ENCODE results near the gene TLCD2.

GRCh38 chr17:1715803-1716075 is 5.6 kb upstream of the TLCD2 start:
- TF ChIP-seq YY1 (IDR thresholded peaks at IDR 0.05; ENCODE audit: low read depth): no peak
- TF ChIP-seq FOXM1 (IDR thresholded peaks at IDR 0.05; ENCODE audit: borderline replicate concordance, low read depth): no peak
- no peak for TF ChIP-seq TEAD4 (IDR thresholded peaks at IDR 0.05)
- no peak for TF ChIP-seq REST (IDR thresholded peaks at IDR 0.05; ENCODE audit: low read depth)
